Kasumi-1 (cell line): ENCODE data around the gene ADRA2C.

Source experiments
- DNase-seq, 2 experiments: peaks; one replicate each; lab custom pipeline; 2025; lab: John Stamatoyannopoulos, UW

The ADRA2C gene

GRCh38 chr4:3797831-3798790, 31.9 kb downstream of the ADRA2C start:
- no peak for DNase-seq

GRCh38 chr4:3799496-3799895, 33.3 kb downstream of the ADRA2C start:
- DNase-seq: no peak

GRCh38 chr4:3800351-3800750, 34.2 kb downstream of the ADRA2C start:
- DNase-seq: no peak

- DNase-seq: no peak
Observed at GRCh38 chr4:3801521-3801920, 35.3 kb downstream of the ADRA2C start.

GRCh38 chr4:3801931-3802550, 35.9 kb downstream of the ADRA2C start:
- no peak for DNase-seq

GRCh38 chr4:3802571-3803474, 36.6 kb downstream of the ADRA2C start:
- DNase-seq: no peak

- DNase-seq: no peak
Observed at GRCh38 chr4:3803475-3803847, 37.3 kb downstream of the ADRA2C start.

- DNase-seq: no peak
Observed at GRCh38 chr4:3803946-3804345, 37.8 kb downstream of the ADRA2C start.

- no peak for DNase-seq
Observed at GRCh38 chr4:3805026-3805425, 38.8 kb downstream of the ADRA2C start.

GRCh38 chr4:3805731-3806130, 39.5 kb downstream of the ADRA2C start:
- DNase-seq: no peak

GRCh38 chr4:3807311-3807710, 41.1 kb downstream of the ADRA2C start:
- no peak for DNase-seq

- DNase-seq: no peak
Observed at GRCh38 chr4:3807822-3808496, 41.8 kb downstream of the ADRA2C start.

- no peak for DNase-seq
Observed at GRCh38 chr4:3808597-3808996, 42.4 kb downstream of the ADRA2C start.

- no peak for DNase-seq
Observed at GRCh38 chr4:3809028-3809427, 42.8 kb downstream of the ADRA2C start.

GRCh38 chr4:3809451-3810110, 43.4 kb downstream of the ADRA2C start:
- DNase-seq: no peak

GRCh38 chr4:3810111-3810680, 44.0 kb downstream of the ADRA2C start:
- DNase-seq: no peak

GRCh38 chr4:3810796-3811485, 44.8 kb downstream of the ADRA2C start:
- DNase-seq: no peak

- DNase-seq: no peak
Observed at GRCh38 chr4:3811621-3812020, 45.4 kb downstream of the ADRA2C start.

- no peak for DNase-seq
Observed at GRCh38 chr4:3812211-3812934, 46.2 kb downstream of the ADRA2C start.
